GM13976 (cell line): ENCODE results near the gene POGLUT3.

Experiments used
- DNase-seq: peaks from one replicate; pipeline ENCODE4 v3.0.0; 2012; ENCODE audit warnings: low spot score
- CTCF ChIP-seq: IDR thresholded peaks from 2 replicates; pipeline ENCODE4 v1.5.1; 2012; ENCODE audit warnings: borderline replicate concordance, mild to moderate bottlenecking; ENCODE audit not compliant: insufficient read depth; ENCODE audit errors: extremely low read depth, missing control alignments, control extremely low read depth
- in situ Hi-C: fragments of 300-500 bp; cut with MboI; formaldehyde crosslinking; loops from one replicate; pipeline ENCODE4 v1.12.0; 2022; ENCODE audit warnings: low sequenced_read_pairs, mixed read lengths, inconsistent platforms; ENCODE audit not compliant: unreplicated experiment

POGLUT3 gene

GRCh38 chr11:108524422-108524821 is 26.2 kb upstream of the POGLUT3 start:
- in situ Hi-C loops = no loop called here
- DNase-seq = no peak
- TF ChIP-seq CTCF = no peak

- in situ Hi-C loops = no loop called here
- DNase-seq = no peak
- no peak for TF ChIP-seq CTCF
Measured at GRCh38 chr11:108522318-108522717, 24.1 kb upstream of the POGLUT3 start.

- in situ Hi-C loops = no loop called here
- no peak for DNase-seq
- TF ChIP-seq CTCF = no peak
Measured at GRCh38 chr11:108518581-108518980, 20.4 kb upstream of the POGLUT3 start.

GRCh38 chr11:108516125-108516524 is 17.9 kb upstream of the POGLUT3 start:
- TF ChIP-seq CTCF = no peak
- no peak for DNase-seq
- in situ Hi-C loops = no loop called here

- no peak for DNase-seq
- no peak for TF ChIP-seq CTCF
- in situ Hi-C loops = no loop called here
Measured at GRCh38 chr11:108512708-108513107, 14.5 kb upstream of the POGLUT3 start.

GRCh38 chr11:108511851-108512474 is 13.8 kb upstream of the POGLUT3 start:
- in situ Hi-C loops = no loop called here
- TF ChIP-seq CTCF = no peak
- DNase-seq = no peak
